CD4-positive, alpha-beta T cell treated with Interleukin-6 for 4 hours (primary cell): ENCODE data around the gene NPHP4.
"Not testable (repeated sequence)": the region's sequence is repeated elsewhere in the genome, so short reads cannot be mapped to it uniquely, and the experiment has no call there.

Experiments used
- DNase-seq: peaks from one replicate; pipeline ENCODE4 v3.0.0-alpha.2; 2020; ENCODE audit warnings: mixed read lengths

The NPHP4 gene

DNA sequence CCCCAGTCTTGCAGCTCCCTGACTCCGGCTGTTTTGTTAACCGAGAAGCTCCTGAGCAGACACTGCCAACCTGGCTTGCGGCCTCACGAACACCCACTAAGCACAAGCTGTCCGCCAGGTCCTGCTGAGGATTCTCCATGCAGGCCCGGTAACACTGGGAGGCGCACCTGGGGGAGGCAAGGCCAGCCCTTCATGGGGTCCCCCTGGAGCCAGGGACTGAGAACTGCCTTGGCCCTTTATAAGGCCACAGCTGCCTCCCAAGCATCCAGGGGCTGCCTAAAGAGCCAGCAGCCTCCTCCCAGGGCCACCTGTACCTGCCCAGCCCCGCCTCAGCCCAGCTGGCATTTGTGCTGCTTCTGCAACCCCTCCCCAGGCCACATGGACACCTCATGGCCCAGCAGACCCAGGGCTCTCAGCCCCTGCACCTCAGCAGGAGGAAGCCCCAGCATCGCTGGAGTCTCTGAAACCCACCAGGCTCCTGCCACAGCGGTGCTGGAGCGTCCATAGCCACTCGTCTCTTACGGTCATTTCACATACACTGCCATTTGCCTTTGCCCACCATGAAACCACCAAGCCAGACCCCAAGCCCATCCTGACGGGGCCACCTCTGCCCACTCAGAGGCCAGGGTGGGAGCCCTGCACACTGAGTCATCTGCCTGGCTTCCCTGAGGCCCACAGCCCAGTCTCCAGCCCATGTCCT lies 82.5 kb downstream of the NPHP4 start:
- no peak for DNase-seq

DNA sequence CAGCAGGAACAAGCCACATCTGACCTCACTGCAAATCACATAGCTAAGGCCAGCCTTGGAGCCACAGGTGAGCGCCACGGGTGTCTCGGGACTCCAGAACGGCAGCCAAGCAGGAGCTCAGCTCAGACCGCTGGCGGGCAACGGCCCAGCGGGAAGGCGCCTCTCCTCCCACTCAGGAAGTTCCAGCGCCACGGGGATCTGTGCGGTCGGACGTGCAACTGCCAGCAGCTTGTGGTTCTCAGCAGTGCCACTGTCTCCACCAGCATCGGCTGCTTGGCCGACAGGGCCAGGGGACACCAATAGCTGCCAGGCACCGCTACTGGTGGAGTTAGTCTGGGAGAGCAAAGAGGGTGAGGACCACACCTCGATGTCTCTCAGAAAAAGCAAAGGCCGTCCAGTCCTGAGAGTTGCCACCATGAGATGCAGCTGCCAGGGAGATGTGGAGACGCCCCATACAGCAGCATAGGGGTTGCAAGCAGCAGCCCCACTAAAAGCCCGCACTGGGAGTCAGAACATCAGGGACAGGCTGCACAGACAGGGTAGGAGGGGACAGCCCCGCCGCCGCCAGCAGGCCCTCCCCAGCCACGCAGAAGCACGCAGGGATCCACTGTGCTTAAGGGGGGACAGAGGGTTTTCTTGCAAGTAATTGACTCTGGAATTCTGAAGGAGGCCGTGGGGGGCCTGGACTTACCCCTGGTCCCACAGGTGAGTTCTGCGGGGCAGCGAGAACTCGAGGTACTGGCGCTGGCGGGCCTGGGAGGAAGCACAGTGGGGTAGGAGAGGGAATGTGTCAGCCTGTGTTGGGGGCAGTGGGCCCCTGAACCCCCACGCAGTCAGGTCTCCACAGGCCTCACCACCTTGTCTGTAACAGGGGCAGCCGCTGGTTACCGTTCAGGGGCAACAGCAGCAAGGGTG lies 83.5 kb downstream of the NPHP4 start:
- no peak for DNase-seq

DNA sequence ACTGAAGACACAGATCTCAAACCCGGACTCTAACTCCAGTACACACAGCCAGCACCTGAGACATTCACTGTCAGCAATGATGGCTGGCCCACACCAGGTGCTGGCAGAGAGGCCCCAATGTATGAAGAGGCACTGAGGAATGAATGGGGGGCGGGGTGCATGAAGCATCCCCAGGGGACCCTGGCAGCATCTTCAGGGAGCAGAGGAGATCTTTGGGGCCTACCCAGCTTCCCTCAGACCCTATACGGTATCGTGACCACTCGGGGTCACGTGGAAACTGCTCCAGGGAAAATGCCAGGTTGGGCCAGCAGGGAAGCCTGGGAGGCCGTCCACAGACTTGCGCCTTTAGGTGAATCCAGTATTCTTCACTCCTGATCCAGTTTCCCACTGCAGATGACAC lies 84.3 kb downstream of the NPHP4 start:
- no peak for DNase-seq

DNA sequence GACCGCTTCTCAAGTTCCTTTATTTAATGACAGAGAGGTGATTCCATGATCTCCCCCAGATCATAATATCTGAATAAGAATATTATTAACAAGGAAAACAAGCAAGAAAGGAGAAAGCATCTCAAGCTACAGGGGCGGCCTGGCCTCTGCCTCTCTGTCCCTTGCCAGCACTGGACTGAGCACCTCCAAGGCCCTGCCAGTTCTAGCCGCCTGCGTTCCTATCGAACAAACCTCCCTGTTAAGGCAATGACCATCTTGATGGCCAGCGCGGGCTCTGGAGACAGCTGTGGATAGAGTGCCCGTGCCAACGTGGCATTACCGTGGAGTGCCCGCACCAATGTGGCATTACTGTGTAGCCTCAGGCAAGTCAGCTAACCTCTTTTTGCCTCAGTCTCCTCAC lies 84.8 kb downstream of the NPHP4 start:
- DNase-seq = no peak

DNA sequence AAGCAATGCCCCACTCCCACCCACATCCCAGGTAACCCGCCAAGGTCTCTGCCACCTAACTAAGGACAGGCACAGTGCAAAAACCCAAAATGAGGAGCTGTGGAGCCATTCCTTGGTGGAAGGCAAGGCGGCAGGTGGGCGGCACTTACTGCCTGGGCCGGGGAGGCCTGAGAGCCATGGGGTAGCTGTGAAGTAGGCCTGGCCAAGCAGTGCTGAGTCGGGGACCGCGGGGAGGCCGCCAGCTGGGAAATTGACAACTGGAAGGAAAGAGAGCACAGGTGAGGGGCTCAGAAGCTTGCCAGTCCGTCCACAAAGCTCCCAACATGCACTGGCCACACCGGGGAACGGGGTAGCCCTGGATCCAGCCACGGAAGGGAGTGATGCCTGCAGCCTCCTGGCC lies 85.3 kb downstream of the NPHP4 start:
- DNase-seq = no peak

DNA sequence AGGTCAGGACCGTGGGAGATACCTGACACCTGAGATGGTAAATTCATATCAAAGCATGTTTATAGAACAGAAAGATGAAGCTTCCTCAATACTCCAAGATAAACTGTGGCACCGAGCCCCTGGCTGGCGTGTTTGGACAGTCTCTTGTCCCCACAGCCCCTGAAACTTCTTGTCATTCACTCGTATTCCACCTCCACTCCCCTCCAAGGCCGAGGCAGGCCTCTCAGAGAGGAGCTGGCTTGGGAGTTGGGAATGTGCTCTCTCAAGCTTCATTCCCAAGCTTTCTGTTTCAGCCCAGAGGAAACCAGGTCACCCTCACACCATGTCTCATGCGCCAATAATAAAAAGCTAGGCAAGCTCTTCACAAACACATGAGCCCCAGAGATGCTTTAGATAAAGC lies 86.1 kb downstream of the NPHP4 start:
- DNase-seq = no peak

DNA sequence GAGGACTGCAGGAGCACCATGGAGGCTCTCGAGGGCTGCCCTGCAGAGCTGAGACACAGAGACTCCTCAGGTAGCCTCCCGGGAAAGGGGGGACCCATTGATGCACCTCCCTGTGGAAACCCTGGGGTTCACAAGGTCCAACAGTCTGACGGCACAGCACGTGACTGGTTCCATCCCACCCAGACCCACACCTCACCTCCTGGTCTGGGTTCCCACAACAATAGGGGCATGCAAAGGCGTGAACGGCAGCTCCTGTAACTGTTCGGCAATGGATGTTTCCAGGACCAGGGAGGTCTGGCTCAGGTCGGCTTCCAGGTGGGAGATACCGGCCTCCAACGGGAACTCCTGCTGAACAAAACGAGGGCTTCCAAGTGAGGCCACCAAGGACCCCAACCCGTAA lies 86.8 kb downstream of the NPHP4 start:
- DNase-seq = no peak

DNA sequence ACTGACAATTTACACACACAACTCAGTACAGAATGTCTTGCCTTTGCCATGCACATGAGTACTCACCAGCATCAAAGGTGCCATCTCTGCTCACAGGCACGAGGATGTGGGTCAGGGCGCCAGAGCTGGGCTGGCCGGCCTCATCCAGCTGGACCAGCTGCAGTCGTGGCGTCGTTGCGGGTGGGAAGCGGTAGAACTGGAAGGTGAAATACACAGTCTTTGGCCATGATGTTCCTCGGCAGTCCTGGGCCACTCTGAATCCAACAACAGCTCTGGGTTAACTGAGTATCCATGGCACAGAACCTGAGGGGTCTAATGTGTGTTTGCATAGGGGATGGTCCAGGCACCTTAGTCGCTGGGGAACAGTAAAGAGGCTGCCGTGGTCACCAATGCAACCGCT lies 87.7 kb downstream of the NPHP4 start:
- DNase-seq = no peak

DNA sequence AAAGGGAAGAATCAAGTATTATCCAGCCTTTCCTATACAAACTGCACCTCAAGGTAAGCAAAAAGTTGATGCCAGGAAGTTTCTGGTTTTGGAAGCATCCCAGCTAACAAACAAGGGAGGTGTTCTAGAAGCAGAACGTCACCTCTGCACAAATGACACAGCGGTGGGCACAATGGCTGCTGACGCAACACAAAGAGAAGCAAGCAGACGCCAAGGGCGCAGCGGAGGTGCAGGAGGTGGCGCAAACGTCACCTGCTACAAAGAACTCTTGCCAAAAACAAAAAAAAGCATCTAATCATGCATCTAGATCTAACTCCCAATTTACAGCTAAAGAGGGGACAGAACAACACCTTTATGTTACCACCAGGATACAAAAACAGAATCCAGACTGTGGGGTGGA lies 88.5 kb downstream of the NPHP4 start:
- no peak for DNase-seq

DNA sequence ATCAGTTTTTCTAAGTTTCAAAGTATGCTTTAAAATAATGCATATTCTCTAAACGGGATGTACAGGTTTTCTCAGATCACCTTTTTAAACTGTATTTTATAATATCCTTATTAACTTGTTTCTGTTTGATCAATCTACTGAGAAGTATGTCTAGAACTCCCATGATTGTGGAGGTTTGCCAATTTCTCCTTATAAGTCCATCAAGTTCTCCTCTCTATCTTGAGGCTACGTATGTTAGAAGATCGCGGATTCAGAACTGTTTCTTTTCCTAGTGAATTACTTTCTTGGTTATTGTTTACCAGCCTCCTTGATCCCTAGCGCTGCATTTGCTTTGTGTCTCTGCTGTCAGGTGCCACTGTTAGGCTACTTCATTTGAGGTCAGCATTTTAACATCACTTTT lies 89.2 kb downstream of the NPHP4 start:
- DNase-seq = no peak

DNA sequence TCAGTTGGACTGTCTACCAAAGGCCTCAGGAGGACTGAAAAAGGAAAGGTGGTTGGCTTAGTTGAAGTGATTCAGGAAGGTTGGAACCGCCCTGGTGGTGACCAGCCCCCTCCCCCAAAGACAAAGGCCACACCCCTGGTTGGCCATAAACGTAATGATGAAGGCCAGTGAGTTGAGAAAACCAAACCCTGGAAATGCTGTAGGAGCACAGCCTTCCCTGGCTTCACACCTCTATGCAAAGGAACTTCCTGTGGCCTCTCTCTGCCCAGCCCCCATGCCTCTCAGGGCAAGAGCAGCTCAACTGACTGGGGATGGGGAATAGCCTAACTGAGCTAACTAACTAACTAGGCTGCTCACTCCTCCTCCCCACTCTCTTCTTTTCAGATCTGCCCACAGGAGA lies 90.4 kb downstream of the NPHP4 start:
- no peak for DNase-seq

DNA sequence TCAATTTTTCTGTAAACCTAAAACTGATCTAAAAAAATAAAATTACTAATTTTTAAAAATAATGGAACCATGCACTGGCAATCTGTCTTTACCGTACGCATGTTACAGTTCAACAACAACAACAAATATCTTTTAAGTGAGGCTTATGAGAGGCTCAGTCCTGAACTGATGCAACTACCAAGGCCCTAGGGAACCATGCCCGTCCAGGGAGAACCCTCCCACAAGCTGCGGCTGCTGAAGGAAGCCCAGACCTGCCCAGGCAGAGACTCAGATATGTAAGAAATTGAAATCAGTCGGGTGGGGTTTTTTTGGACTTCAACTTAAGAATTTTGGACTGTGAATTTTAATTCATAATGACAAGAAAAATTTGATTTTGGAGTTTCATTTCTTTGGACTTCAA lies 91.1 kb downstream of the NPHP4 start:
- no peak for DNase-seq

DNA sequence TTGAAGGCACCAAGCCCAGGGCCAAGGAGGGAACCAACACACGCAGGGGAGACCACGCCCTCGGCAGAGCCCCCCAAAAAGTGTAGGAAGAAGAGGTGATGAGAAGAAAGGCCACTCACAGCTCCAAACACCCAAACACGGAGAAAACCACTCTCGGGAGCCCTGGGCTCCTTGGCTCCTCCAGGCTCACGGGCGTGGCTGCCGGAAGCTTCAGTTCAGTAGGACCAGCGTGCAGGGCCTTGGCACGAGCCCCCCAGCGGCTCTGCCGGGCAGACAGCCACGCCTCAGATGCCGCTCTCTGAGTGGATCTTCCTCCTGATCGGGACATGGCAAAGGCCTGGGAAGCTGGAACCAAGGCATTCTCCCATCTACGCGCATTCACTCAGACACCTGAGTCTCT lies 94.0 kb downstream of the NPHP4 start:
- no peak for DNase-seq

DNA sequence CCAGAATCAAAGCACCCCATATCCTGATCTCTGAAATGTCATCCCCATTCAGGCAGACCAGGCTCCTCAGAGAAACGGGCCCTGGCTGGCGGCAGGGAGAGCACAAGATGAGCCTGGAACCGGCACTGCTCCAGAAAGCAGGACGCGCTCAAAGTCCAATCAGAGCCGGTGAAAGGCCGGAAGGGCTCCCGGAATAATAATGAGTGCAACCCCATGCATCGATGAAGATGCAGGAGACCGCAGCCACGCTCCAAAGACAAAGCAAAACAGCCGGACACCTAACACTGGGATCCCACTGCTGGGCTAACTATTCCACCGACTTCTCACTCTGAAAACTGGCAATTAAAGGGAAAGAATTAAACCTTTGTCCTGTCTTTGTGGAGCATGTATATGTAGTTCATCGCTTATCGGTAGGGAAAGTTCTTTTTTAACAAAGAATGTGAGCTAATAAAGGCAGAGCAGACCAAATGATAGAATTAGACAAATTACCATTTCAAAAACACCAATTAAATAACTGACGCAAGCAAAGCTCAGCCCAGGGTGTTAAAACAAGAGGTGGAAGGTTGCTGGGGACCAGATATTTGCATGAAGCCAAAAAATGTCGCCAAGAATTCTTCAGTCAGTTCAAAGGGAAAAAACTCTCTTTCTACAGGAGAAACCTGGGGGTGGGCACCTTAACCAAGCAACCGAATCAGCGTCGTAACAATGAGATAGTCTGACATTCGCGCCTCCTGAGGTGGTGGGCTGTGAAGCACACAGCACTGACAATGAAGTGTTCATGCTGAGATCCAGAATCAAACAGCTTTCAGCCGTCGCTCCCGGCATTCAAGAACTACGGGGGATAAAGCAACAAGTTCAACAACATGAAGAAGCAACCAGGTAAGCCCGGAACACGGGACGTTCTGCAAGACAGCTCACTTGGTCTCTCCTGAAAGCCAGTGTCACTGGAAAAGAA lies 95.2 kb downstream of the NPHP4 start:
- no peak for DNase-seq

DNA sequence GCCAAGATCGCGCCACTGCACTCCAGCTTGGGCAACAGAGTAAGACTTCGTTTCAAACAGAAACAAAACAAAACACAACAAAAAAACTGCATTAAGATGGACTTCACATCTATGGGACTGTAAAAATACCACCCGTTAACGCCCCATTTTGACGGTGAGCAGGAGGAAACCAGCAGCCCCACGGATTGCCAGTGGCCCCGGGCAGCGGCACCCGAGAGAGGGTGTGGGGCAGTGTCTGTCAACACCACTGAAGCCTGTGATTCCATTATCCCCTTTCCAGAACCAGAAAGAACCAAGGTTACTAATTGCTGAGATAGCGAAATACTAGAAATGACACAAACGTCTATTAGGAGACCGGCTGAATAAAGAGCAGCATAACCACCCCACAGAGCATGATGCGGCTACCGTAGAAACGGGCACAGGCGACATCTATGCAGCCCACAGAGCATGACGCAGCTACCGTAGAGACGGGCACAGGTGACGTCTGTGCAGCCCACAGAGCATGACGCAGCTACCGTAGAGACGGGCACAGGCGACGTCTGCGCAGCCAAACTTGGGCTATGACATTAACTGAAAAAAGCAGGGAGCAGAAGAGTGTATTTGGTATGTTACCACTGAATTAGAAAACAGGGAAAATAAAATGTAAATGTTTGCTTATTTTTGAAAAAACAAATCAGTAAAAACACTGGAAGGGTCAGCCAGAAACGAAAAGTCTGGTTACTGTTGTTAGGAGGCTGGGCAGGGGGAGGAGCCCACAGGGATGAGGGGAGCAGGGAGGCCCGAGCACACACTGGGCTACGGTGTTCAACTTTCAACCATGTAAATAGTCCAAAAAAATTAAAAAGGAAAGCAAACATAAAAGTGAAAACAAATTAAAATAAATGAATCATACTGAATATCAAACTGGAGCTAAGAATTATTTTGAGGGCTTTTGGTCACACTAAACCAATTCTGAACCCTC lies 96.5 kb downstream of the NPHP4 start:
- DNase-seq = no peak

DNA sequence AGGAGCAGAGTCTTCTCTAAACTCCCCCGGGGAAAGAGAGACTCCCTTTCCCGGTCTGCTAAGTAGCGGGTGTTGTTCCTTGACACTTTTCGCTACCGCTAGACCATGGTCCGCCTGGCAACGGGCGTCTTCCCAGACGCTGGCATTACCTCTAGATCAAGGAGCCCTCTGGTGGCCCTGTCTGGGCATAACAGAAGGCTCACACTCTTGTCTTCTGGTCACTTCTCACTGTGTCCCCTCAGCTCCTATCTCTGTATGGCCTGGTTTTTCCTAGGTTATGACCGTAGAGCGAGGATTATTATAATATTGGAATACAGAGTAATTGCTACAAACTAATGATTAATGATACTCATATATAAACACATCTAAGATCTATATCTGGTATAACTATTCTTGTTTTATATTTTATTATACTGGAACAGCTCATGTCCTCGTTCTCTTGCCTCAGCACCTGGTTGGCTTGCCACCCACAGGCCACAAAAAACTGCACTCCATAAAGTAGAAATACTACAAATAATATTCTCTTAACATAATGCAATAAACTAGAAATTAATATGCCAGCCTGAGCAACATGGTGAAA lies 98.4 kb downstream of the NPHP4 start:
- DNase-seq = not testable (repeated sequence)

DNA sequence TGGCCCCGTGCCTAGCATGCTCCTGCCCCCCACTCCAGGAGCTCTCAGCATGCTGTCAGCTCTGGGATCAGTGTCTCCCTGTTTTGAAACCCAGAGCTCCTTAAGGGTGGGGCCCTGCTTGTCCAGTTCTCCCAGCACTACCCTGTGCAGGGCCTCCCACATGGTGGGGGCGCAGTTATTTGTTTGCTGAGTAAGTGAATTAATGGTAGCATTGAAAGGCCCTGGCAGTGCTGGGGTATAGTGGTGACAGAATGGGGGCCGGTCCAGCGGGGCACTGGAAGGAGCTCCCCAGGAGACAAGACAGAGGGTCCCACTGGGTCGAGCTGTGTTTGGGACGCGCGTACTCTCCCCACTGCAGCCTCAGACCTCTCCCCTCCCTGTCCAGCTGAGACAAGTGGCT lies 99.9 kb downstream of the NPHP4 start:
- no peak for DNase-seq

DNA sequence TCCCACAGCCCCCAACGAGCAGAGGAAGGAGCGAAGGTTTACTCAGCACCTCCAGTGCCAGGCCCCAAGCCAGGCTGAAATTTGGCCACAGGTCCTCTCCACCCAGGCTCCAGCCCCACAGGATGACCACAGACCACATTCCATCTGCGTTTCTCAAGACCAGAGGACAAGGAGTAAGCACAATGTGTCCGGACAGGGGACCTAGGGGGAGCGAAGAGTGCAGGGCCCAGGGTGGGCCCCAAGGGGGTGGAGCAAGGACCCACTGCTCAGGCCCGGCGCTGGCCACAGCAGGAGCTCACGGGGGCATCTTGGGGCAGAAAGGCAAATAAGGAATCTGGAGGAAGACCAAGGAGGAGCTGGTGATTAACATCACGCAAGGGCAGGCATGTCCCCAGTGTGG lies 100.5 kb downstream of the NPHP4 start:
- DNase-seq = no peak

DNA sequence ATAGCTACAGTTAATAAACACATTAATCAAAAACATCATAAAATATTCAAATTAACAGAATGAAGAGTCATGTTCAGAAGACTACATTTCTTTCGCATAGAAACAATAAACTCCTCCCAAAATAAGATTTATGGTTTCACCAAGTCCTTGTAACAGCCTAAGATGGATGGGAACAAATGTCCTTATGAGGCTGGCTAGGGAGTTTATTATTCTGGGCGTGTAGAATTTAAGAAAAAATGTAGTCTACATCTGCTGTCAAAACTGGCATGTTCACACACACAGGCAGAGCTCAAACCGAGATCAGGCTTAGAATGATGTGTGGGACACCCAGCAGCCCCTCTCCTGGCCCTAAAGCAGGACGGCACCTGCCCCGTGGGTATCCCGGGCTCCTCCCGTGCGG lies 101.1 kb downstream of the NPHP4 start:
- DNase-seq = no peak

DNA sequence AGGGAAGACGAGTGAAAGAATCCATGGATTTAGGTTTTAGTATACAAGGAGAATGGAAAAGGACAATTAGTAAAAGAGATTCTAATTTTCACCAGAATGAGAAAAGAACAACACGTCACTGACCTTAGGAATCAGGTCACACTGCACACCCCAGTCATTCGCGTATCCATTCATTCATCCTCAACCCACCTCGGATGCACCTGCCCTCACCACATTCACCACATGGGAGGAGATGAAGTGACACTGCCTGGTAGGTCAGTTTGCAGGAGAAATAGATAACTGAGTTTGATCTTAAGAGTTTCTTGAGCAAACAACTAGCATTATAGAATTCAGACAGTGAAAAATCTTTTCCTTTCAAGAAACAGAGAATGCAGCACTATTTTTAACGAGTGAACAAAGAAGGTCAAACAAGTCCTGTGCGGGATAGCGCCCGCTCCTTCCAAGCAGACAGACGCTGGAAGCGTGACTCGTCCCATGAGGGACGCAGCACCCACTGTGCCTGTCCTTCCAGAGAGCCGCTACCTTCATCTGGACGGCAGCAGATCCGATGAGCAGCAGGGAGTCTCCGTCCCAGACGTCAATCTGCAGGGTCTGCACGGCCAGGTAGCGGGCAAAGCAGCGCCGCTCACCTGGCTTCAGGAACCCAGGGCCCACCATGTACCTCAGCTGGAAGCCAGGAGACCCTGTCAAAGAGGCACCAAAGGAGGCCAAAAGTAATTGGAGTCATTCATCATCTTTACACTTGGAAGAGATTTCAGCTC lies 101.7 kb downstream of the NPHP4 start:
- DNase-seq = no peak

DNA sequence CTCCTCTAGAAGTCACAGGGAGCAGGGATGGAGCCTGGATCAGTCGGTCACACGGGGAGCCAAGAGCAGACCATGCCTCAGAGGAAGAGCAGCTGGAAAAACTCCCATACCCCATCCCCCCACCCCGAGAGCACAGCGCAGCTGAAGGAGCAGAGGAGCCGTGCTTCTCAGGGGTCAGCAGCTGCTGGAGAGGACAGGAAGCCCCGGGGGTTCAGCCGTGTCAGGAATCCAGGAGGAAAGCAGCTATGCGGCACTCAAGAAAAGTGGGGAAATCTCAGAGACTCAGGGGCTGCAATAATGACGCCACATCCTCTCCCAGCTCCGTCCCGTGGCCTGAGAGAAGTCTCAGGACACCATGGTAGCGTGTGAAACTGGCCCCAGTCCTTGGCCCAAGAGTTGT lies 102.3 kb downstream of the NPHP4 start:
- no peak for DNase-seq
